Urinary bladder (tissue), 4 donors: ENCODE data around the gene FZD4. TPM values are rescaled to one million over a fixed set of nuclear protein-coding genes. Genes with fewer than 3 reads are reported as not detected.
"Not testable (repeated sequence)": the region's sequence is repeated elsewhere in the genome, so short reads cannot be mapped to it uniquely, and the experiment has no call there.

Source experiments
- DNase-seq: peaks from one replicate; pipeline ENCODE4 v3.0.0-alpha.2; 2015; ENCODE audit errors: extremely low spot score
- H3K27ac ChIP-seq: one replicate; pipeline ENCODE4 v1.5.1; 2013; ENCODE audit warnings: low read depth, mild to moderate bottlenecking, moderate library complexity
- H3K36me3 ChIP-seq: one replicate; pipeline ENCODE4 v1.6.1; 2013; ENCODE audit warnings: mild to moderate bottlenecking, moderate library complexity; ENCODE audit not compliant: insufficient read depth
- H3K4me1 ChIP-seq: one replicate; pipeline ENCODE4 v1.6.1; 2013; ENCODE audit warnings: mild to moderate bottlenecking, moderate library complexity; ENCODE audit not compliant: insufficient read depth
- H3K4me3 ChIP-seq: one replicate; pipeline ENCODE4 v1.5.1; 2013; ENCODE audit warnings: low read depth, low read length
- WGBS: extraction: QIAGEN DNeasy Blood & Tissue Kit; methylation state at CpG from one replicate; pipeline ENCODE4 v1.1.7; 2013; 5-methylcytosine and 5-hydroxymethylcytosine counted together
- polyA plus RNA-seq: library from polyadenylated mRNA; stranded (reverse); fragments of 200-250 nt; gene quantifications from one replicate; pipeline ENCODE4 v1.2.3, GENCODE V29; 2013
- total RNA-seq: library from RNA; depleted of rRNA; stranded (reverse); fragments of >200 nt; gene quantifications from one replicate; pipeline ENCODE4 v1.2.3, GENCODE V29; 2014
- donor health status: healthy with polysubstance abuse.
- donor health status: healthy.

Gene FZD4
- total and polyA plus RNA-seq, 2 donors, result 20.0 to 65.2 TPM

- WGBS, result 62% methylated on average over 7 of the region's 7 CpGs
- DNase-seq, result no peak
- H3K4me1 ChIP-seq, result no peaks in the 10 kb centered on the region
Measured at GRCh38 chr11:86919557-86920210, 35.5 kb downstream of the FZD4 start.

GRCh38 chr11:86918973-86919372 lies 36.2 kb downstream of the FZD4 start:
- H3K36me3 ChIP-seq, result no peaks in the 10 kb centered on the region
- 77% methylated on average over 7 of the region's 7 CpGs for WGBS
- no peak for DNase-seq
- H3K27ac ChIP-seq, result no peak overlapping the region
- H3K4me1 ChIP-seq, result no peaks in the 10 kb centered on the region
- H3K4me3 ChIP-seq, result no peak overlapping the region

More at GRCh38 chr11:86919557-86920210, 35.5 kb downstream of the FZD4 start:
- no peak overlapping the region for H3K27ac ChIP-seq
- H3K4me3 ChIP-seq, result no peak overlapping the region
- H3K36me3 ChIP-seq, result no peaks in the 10 kb centered on the region

- DNase-seq, result no peak
- Histone ChIP-seq H3K4me1 (no peaks in the 10 kb centered on the region), H3K27ac (peak overlapping the region; percentile 23), H3K36me3 (no peaks in the 10 kb centered on the region), H3K4me3 (no peak overlapping the region)
- WGBS, result 74% methylated on average over 2 of the region's 2 CpGs
Measured at GRCh38 chr11:86918496-86918895, 36.7 kb downstream of the FZD4 start.

DNA sequence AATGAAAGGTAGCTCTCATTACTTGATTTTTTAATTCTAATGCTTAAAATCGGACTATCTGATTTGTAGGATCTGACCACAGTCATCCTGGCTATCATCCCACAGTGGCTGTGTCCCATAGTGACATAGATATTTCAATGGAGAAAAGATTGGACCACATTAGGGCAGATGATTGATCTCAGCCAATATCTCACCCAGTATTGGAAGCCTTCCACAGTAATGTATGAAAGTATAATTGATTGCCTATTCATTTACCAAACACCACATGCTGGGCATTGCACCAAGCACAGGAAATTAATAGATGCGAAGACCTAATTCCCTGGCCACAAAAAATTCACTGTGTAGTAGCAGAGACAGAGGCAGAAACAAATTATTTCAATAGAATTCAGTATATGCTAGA lies 37.6 kb downstream of the FZD4 start:
- Histone ChIP-seq H3K4me3 (no peak overlapping the region), H3K4me1 (no peaks in the 10 kb centered on the region), H3K36me3 (no peaks in the 10 kb centered on the region), H3K27ac (no peak overlapping the region)
- WGBS, result 89% methylated on average over 2 of the region's 2 CpGs
- no peak for DNase-seq

GRCh38 chr11:86916330-86916729 lies 38.9 kb downstream of the FZD4 start:
- Histone ChIP-seq H3K4me3 (no peak overlapping the region), H3K4me1 (no peaks in the 10 kb centered on the region), H3K27ac (no peak overlapping the region), H3K36me3 (no peaks in the 10 kb centered on the region)
- 17% methylated on average over 1 of the region's 1 CpG for WGBS
- peak; percentile 75 for DNase-seq

GRCh38 chr11:86915850-86916249 lies 39.3 kb downstream of the FZD4 start:
- DNase-seq, H3K27ac ChIP-seq, H3K4me1 ChIP-seq, H3K4me3 ChIP-seq, H3K36me3 ChIP-seq: not testable (repeated sequence)
- 19% methylated on average over 1 of the region's 1 CpG for WGBS

DNA sequence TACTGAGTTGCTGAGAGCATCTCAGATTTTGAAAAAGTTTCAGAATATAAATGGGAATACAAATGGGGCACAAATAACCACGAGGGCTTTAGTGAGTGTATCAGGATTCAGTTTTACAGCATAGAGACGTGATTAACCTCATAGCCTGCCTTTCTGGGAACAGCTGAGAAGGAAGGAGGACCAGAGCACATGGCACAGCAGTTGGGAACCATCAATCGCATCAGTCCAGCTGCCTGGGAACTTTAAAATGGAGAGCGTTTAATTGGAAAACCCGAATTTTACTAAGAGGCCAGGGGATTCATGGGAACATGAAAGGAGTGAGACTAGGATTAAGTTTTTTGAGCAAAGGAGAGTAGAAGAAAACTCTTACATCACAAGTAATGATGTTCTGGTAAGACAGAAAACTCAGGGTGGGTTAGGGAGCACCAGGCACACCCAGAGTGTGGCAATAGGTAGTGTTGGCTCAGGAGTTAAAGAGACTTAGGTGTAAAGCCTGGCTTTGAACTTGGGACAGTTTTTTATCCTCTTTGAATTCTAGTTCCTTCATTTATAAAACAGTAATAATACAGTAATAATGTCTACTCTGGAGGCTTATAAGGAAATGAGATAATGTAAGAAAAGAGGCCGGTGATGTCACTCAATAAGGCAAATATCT lies 40.2 kb downstream of the FZD4 start:
- H3K4me1 ChIP-seq, result no peaks in the 10 kb centered on the region
- no peak overlapping the region for H3K27ac ChIP-seq
- no peak overlapping the region for H3K4me3 ChIP-seq
- DNase-seq, result no peak
- 63% methylated on average over 6 of the region's 6 CpGs for WGBS
- no peaks in the 10 kb centered on the region for H3K36me3 ChIP-seq

- 0% methylated on average over 1 of the region's 1 CpG for WGBS
- H3K36me3 ChIP-seq, result no peaks in the 10 kb centered on the region
- H3K4me1 ChIP-seq, result no peaks in the 10 kb centered on the region
- no peak overlapping the region for H3K27ac ChIP-seq
- no peak overlapping the region for H3K4me3 ChIP-seq
- DNase-seq, result no peak
Measured at GRCh38 chr11:86912238-86912637, 43.0 kb downstream of the FZD4 start.

- WGBS, result 89% methylated on average over 3 of the region's 3 CpGs
- Histone ChIP-seq H3K4me3 (no peak overlapping the region), H3K4me1 (no peaks in the 10 kb centered on the region), H3K27ac (no peak overlapping the region), H3K36me3 (no peaks in the 10 kb centered on the region)
- DNase-seq, result no peak
Measured at GRCh38 chr11:86910592-86910991, 44.6 kb downstream of the FZD4 start.

DNA sequence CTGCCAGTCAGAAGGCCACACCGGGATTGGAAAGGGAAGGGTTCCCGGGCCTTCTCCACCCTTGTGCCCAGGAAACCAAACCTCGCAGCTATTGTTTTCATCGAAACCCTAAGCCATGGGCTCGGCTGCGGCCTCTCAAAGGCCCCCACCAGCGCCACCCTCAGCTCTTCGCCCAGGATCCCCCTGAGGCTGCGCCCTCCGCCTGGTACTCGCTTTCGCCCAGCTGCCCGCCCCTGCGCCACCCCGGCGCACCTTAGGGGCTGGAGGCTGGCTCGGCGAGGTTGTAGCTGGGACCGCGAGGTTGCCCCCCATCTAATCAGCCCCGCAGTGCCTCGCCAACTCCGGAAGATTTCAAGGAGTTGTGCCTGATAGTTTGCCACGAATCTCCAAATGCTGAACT lies 49.0 kb downstream of the FZD4 start:
- H3K36me3 ChIP-seq, result no peaks in the 10 kb centered on the region
- no peak for DNase-seq
- H3K4me1 ChIP-seq, result no peaks in the 10 kb centered on the region
- no peak overlapping the region for H3K4me3 ChIP-seq
- no peak overlapping the region for H3K27ac ChIP-seq
- 95% methylated on average over 24 of the region's 24 CpGs for WGBS

DNA sequence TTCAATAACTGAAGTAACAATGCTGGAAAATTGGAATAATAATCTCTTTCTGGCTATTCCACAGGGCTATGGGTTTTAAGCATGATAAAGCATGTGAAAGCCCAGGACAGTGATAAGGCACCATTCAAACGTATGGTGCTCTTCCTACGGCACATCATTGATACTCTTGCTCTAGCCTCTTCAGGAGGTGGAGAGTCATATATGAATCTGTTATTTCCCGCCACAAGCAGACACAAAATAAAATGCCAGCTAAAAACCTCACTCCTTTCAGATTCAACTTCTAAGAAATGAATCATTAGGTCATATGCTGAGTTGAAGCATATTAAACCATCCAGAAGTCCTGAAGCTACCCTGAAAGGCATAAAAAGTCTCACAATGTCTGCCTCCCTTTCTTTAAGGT lies 49.9 kb downstream of the FZD4 start:
- WGBS, result 94% methylated on average over 3 of the region's 3 CpGs
- no peak overlapping the region for H3K4me3 ChIP-seq
- no peak overlapping the region for H3K27ac ChIP-seq
- no peak for DNase-seq
- H3K4me1 ChIP-seq, result no peaks in the 10 kb centered on the region
- no peaks in the 10 kb centered on the region for H3K36me3 ChIP-seq

DNA sequence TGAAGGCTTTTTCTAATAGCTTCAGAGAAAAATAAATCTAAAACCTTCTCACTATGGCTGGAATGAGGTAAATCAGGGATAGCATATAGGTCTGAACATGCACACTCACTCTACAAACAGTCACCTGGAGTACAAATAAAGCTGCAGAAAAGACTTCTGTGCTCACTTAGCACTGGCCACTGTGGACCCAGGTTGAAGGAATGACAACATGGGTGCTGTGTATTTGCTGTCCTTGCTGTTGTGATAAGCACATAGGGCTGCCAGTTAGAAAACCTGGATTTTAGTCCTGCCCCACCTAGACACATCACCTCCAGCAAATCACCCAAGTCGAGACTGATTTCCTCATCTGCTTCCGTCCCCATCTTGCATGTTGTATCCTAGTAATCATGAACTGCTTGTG lies 51.2 kb downstream of the FZD4 start:
- H3K4me3 ChIP-seq, result no peak overlapping the region
- DNase-seq, result no peak
- H3K27ac ChIP-seq, result no peak overlapping the region
- H3K36me3 ChIP-seq, result no peaks in the 10 kb centered on the region
- no peaks in the 10 kb centered on the region for H3K4me1 ChIP-seq
- WGBS, result 87% methylated on average over 2 of the region's 2 CpGs

DNA sequence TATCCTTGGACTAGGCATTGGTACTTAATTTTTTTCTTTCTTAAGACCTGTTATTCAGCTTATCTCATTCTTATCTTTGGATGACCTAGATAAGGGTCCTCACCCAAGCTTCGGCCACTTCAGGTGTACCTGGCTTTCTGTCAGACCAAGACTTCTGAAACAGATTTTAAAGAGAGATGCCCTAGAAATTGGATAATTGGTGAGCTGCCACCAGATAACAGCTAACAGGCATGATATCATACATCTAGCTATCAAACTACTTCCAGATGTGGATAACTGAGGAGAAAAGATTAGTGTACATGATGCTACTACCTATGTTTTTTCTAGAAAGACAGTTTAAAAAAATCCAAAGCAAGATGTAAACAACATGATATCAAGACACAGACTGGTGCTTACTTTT lies 52.9 kb downstream of the FZD4 start:
- H3K36me3 ChIP-seq, result no peaks in the 10 kb centered on the region
- H3K27ac ChIP-seq, result no peak overlapping the region
- H3K4me3 ChIP-seq, result no peak overlapping the region
- no peaks in the 10 kb centered on the region for H3K4me1 ChIP-seq
- no peak for DNase-seq
- 83% methylated on average over 1 of the region's 1 CpG for WGBS

DNA sequence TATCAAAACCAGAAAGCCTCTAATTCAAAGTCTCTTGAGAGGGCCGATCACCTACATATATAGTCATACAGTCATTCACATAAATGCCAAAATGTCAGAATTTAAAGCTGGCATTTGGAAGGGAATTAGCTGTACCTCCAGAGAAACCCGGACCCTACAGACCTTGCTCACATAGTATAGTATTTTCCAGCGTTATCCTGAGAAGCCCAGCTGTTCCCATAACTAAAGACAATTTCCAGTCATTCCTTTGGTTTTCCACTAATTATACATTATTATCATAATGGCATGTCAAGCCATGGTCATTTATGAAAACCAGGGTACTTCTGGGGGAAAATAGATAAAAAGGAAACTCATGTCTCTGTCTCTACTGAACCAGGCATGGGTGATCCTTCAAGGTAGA lies 53.6 kb downstream of the FZD4 start:
- WGBS, result 90% methylated on average over 3 of the region's 3 CpGs
- DNase-seq, result no peak

More for the DNA sequence above, 53.6 kb downstream of the FZD4 start:
- Histone ChIP-seq H3K36me3 (no peaks in the 10 kb centered on the region), H3K27ac (no peak overlapping the region), H3K4me1 (no peaks in the 10 kb centered on the region), H3K4me3 (no peak overlapping the region)
